GM18858 (cell line): ENCODE results near the gene CD300E.
"Not testable (repeated sequence)": the region's sequence is repeated elsewhere in the genome, so short reads cannot be mapped to it uniquely, and the experiment has no call there.

ENCODE experiments used
- ATAC-seq: cut with Tn5 transposase; IDR thresholded peaks from one replicate; pipeline ENCODE4 v1.9.1; 2021; ENCODE audit not compliant: unreplicated experiment

Gene CD300E

DNA sequence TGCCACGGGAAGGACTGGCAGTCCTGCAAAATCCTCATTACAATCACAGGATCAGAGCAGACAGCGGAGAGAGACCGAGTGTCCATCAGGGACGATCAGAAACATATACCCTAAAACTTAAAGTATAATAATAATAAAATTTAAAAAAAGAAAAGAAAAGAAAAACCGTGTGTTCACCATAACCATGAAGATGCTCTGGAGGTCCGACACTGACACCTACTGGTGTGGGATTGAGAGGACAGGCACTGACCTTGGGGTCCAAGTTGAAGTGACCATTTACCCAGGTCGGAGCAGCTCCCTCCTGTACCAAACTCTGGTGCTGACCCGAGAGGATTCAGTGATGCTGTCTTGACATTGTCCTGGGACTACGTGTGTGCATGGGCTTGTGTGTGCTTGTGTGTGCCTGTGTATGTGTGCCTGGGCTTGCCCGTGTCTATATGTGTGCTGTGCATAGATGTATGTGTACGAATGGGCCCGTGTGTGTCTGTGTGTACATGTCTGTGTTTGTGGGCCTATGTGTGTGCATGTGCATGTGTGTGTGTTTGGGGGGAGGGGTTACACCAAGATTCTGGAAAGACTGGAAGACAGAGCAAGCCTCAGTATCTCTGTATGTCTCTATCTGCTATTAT, 21.5 kb downstream of the CD300E start:
- no peak for ATAC-seq

DNA sequence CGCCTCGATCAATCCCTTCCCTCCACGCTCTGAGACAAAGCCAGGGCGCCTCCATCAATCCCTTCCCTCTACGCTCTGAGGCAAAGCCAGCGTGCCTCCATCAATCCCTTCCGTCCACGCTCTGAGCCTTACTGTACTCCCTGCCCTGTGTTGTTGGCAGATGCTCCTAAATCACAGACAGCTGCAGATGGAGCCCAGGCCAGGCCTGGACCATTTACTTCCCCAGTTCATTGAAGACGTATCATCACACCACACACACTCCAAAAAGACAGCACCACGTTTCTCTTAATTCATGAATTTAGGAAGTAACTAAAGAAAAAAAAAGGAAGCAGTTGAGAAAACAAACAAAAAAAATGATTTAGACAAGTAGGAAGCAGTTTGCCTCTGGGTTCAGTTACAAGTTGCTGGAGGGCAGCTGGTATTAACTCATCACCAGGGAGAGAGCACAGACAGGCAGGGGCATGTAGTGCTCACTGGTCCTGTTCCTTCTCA, 24.0 kb downstream of the CD300E start:
- no peak for ATAC-seq

DNA sequence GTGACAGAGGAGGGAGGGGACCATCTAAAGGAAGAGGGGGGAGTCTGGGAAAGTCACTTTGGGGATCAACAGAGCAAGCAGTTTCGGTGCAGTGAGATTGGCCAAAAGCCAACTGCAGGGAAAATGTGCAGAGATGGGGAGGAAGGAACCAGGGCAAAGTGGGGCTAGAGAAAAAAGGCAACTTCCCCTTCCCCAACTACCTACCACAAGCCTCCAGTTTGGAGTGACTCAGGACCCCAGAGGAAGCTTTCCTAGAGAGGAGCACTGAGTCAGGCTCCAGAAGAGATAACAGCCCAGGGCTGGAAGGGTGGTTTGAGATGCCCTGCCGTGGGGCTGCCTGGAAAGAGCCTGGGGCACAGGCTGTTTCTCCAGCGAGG, 24.5 kb downstream of the CD300E start:
- no peak for ATAC-seq

DNA sequence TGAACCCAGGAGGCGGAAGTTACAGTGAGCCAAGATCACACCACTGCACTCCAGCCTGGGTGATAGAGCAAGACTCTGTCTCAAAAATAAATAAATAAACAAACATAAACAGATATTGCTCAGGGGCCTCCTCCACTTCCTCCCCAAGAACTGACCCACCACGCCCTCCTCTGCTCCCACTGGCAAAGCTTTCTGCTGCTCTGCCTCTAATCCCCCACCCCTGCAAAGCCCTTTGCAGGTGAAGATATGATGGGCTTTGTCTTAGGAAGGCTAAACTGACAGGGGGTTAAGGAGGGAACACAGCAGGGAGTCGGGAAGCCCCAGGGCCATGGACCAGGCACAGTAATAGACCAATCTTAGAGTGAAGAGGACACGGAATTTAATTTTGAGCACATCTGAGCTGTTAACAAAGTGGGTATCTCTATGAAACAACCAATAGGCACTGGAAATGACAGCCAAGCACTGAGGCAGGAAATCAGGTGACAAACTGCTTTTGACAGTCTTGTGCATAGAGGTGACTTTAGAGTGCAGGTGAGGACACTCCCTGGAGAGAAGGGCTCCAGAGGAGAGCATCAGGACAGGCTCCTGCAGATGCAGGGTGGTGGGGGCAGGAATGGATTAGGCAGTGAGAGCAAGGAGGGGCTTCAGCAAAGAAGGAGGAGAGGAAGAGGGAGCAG, 25.1 kb downstream of the CD300E start:
- no peak for ATAC-seq

DNA sequence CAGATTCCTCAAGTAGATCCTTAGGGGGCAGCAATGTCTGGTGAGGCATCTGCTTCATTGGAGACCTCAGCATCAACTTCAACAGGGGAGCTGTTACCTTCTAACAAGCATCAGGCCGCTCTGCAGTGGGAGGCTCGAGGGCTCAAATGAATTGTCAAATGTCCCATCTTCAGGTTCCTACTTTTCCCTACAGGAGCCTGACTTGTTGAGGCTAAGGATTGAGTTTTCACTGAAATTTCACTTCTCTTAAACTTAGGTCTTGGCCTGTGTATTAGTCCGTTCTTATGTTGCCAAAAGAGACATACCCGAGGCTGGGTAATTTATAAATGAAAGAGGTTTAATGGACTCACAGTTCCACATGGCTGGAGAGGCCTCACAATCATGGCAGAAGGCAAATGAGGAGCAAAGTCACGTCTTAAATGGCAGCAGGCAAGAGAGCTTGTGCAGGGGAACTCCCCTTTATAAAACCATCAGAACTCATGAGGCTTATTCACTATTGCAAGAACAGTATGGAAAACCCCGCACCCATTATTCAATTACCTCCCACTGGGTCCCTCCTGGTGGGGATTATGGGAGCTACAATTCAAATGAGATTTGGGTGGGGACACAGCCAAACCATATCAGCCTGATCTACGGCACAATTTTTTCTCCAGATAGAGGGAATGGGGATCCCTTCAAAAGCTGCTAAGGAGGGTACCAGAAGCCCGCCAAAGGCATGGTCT, 26.3 kb downstream of the CD300E start:
- no peak for ATAC-seq

DNA sequence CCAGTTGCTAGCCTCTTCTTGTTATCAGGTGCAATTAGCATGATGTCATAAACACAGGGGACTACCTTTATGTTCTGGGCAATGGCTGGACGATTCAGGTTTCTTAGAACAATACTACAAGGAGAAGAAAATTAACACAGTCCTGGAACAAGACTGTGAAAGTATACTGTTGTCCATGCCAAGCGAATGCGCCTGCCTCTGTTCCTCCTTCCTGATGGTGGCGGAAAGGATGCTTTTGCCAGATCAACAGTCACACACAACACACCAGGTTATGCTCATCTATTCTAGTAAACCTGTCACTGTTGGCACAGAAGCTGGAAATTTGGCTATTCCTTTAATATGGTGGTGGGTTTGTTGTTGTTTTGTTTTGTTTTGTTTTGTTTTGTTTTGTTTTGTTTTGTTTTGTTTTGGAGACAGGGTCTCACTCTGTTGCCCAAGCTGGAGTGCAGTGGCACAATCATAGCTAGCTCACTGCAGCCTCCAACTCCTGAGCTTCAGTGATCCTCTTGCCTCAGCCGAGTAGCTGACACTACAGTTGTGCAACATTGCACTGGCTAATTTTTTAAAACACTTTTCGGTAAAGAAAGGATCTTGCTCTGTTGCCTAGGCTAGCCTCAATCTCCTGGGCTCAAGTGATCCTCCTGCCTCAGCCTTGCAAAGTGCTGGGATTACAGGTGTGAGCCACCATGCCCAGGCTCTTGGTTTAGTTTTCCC, 28.3 kb downstream of the CD300E start:
- ATAC-seq: no peak

DNA sequence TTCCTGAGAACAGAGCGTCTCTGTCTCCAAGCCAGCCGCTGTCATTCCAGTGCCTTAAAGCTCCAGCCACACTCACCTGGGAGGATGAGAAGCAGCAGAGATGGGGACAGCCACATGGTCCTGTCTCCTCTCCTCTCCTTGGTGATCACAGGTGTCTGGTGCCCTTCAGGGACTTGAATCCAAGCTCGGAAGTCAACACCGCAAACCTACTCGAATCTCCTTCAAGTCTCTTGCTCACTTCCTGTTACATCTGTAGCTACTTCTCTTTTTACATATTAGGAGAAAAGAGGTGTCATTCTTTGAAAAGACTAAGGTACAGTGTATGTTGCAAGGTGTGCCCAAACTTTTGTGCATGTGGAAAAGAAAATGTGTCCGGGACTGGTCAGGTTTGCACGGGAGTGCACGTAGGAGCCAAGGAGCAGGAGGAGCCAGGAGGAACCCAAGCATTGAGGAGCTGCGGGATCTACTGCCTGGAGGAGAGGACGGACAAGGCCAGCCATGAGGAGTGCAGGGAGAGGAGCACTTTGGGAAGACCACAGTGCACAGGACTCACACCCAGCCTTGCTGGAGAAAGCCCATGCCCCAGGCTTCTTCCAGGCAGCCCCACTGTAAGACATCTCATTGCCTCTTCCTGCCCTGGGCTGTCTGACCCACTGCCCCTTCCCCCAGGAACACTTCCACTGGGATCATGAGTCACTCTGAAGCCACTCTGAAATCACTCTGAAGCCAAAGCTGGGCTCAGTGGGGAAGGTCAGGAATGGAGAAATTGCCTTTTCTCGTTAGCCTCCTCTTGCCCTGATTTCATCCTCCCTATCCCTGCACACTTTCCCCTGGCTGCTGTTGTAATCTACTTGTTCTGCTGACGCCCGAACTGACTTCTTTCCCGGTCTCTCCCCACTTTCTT, 31.2 kb downstream of the CD300E start, which contains the start of gene CD300LD:
Gene CD300LD (minus strand): TSS at position 197 of the 904 bp plus-strand sequence. CDS start 81 bp downstream, at position 116.
- ATAC-seq: no peak

DNA sequence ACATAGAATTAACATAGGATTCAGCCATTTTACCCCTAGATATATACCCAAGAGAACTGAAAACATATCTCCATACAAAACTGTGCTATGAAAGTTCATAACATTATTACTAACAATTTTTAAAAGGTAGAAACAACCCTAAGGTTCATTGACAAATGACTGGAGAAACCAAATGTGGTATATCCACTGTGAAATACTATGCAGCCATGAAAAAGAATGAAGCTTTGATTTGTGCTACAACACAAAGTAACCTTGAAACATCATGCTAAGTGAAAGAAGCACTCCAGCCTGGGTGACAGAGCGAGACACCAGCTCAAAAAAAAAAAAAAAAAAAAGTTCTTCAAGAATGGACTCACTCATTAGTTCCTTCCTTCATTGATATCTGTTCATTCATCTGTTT, 32.0 kb downstream of the CD300E start:
- no peak for ATAC-seq

DNA sequence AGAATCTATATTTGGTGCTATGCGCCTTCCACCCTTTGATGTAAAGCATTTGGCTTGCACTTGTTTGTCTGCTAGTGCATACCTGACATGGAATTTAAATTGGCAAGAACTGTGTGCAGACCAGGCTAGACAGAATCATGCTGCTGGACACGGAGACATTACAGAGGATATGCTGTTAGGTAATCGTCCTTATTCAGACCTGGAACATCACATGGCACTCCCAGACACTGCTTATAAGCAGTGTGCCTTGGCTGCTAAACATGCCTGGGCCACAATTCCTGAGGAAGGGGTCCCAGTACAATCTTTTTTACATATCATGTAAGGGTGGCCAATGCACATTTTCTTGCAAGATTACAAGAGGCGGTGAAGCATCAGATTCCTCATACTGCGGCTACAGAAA, 37.8 kb downstream of the CD300E start:
- no peak for ATAC-seq

DNA sequence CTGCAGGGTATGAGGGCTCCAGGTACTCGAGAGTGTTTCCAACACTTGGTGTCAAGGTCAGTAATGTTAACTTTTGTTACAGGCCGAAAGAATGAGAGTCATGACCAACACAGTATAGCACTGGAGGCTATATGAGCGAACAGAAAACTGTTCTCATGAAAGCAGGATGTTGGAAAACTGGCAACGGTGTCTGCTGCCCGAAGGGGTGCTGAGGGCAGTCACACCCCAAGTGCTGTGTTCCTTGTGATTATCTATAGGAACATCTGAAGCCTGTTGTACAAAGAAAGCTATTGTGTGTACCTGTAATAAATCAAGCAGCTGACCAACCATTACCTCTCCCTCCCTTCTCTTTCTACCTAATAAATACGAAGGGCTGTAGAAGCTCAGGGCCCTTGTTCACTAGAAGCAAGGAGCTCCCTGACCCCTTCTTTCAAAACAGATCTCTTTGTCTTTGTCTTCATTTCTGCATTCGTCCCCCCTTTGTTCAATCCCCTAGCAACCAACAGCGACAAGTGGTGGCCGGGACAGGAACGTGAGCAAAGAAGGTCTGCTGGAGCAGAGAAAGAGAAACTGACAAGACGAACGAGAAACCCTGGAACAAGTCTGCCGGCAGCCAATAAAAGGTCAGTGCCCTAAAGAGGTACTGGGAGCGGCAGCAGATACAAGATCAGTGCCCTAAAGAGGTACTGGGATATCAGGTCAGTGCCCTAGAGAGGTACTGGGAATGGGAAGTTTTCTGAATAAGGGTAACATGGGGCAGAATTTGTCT, 39.1 kb downstream of the CD300E start:
- ATAC-seq: no peak

DNA sequence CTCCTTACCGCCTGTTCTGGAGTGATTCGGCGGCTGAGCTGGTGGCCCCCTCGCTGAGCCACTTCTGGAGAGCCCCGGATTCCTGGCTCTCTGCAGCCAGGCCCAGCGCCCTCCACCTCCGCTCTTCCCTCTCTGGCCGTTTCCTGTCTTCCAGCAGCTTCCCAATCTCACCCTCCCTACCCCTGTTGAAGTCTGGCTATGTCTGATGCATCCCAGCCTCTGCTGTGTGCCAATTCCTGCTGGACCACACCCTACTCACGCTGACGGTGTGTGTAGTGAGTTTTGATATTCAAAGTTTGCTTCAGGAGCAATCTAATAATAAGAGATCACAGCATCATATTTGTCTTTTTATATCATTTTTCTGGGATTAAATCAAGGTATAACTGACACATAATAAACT, 40.9 kb downstream of the CD300E start:
- ATAC-seq: no peak

DNA sequence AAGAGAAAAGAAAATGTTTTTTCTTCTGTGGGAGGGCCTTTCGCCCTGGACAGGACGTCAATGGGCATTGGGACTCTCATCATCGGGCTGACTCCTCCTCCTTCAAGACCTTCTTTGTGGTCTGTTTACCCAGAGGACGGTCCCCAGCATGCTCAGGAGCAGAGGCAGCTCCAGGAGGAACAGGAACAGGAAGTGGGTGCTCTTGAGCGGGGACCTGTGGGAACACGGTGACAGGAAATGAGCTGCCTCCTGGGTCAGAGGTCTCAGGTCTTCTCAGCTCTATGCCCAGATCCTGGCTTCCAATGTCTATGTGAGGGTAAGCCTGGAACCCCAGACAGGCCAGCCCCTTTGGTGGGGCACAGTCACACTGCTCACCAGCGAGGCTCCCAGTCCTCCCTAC, 43.6 kb downstream of the CD300E start:
- no peak for ATAC-seq

DNA sequence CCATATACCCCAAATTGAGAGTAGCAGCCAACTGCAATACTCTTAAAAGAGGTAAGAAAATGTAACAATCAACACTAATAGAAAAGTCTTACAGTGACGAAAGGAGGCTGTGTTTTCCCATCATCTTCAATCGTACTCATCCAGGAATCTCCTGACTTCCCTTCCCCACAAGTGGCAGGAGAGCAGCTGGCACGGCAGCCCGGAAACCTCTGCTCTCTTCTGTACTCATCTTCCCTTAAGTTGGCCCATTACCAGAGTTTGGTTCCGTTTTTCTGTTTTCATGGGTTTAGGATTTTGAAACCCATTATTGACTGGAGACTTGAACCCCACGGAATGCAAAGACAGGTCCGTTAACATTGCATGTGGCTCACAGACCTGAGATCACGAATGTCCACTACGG, 44.6 kb downstream of the CD300E start:
- no peak for ATAC-seq

DNA sequence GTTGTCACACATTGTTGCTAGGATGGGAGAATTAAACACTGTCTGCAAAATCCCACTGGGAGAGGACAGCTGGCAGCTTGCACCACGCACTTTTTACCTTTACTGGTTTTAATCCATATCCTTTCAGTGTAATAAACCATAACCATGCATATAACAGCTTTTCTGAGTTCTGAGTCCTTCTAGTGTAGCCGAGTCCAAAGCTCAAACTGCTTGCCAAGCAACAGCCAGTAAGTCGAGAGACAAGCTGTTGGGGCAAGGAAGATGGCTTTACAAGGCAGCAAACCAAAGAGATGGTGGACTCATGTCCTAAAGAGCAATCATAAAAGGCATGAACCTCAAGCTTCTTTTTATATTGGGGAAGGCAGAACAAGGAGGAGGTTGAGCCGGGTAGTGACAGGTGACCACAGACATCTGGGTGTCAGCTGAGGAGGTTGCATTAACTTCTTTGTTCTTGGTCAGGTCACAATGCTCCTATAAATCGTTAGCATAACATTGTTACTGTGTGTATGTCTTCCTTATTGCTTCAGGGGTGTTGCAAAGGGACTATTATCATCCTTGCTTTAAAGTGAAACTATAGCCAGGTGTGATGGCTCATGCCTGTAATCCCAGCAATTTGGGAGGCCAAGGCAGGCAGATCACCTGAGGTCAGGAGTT, 48.9 kb downstream of the CD300E start:
- ATAC-seq: no peak

DNA sequence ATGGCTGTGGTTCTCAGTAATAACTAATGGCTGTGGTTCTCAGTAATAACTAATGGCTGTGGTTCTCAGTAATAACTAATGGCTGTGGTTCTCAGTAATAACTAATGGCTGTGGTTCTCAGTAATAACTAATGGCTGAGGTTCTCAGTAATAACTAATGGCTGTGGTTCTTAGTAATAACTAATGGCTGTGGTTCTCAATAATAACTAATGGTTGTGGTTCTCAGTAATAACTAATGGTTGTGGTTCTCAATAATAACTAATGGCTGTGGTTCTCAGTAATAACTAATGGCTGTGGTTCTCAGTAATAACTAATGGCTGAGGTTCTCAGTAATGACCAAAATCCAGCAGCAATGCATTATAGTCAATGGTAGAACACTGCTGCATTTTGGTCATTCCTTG, 49.9 kb downstream of the CD300E start:
- not testable (repeated sequence) for ATAC-seq

DNA sequence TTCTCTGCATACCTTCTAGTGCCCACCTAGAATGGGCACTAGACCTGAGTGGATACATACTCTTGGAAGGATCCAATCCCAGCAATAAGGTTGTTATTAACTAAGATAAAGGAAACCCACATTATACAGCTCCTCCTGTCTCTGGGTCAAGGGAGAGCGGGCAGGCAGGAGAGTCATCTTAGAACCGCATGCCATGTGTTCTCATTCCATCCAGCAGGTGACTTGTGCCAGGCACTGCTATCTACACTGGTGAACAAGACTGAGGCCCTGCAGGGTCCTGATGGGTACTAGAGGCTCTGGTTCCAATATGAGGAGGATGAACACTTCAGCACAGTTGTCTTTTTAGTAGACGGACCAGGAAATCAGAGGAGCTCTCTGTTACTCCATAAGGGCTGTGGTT, 50.4 kb downstream of the CD300E start:
- ATAC-seq: no peak

DNA sequence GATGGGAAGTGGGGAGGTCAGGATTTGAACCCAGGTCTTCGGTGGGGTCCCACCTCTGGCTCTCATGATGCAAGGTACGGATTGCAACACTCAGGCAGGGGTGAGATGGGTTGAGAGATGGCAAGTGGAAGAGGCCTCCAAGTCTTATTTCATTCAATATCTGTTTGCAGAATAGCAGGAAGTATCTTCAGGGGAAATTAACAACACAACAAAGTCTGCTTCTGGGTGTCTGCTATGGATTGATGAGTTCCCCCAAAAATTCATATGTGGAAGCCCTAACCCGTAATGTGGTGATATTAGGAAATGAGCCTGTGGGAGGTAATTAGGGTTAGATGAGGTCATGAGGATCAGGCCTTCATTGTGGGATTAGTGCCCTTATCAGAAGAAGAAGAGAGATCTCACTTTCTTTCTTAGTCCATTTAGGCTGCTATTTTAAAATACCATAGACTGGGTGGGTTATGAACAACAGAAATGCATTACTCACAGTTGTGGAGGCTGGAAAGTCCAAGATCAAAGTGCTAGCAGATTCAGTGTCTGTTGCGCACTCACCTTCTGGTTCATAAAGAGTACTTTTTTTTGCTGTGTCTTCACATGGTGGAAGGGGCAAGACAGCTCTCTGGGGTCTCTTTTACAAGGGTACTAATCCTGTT, 51.8 kb downstream of the CD300E start:
- ATAC-seq: no peak
